Measurements from ENCODE around the gene PXDC1.
A peak's percentile ranks its signal among the peaks of the same experiment; 100 is the strongest.

PXDC1 gene

GRCh38 chr6:3753228-3753835, 1.8 kb upstream of the PXDC1 start:
- no peaks in the 10 kb centered on the region for H3K36me3 ChIP-seq (ENCODE audit: control insufficient read depth, insufficient read depth, low read length)
- H3K27me3 ChIP-seq (ENCODE audit: control insufficient read depth, insufficient read depth, low read length, poor library complexity, severe bottlenecking), result peaks cover 58% of the 10 kb centered on the region
- no peaks in the 10 kb centered on the region for H3K9me3 ChIP-seq (ENCODE audit: control insufficient read depth, low read length)
- 84 to 90% methylated on average over 10 of the region's 10 CpGs for WGBS, 2 experiments
- no peak overlapping the region for H3K27ac ChIP-seq (ENCODE audit: insufficient read depth, low read depth, low read length, poor library complexity, severe bottlenecking)
- no peak overlapping the region for H3K4me3 ChIP-seq (ENCODE audit: insufficient read depth, low read depth, low read length)
- peaks cover 17% of the 10 kb centered on the region for H3K4me1 ChIP-seq (ENCODE audit: control insufficient read depth, insufficient read depth, low read length)

- 53 to 60% methylated on average over 18 to 21 of the region's 22 CpGs for WGBS, 2 experiments
- Histone ChIP-seq H3K36me3 (ENCODE audit: control insufficient read depth, insufficient read depth, low read length) (no peaks in the 10 kb centered on the region), H3K9me3 (ENCODE audit: control insufficient read depth, low read length) (no peaks in the 10 kb centered on the region), H3K4me3 (ENCODE audit: insufficient read depth, low read depth, low read length) (peak overlapping the region; percentile 47), H3K27ac (ENCODE audit: insufficient read depth, low read depth, low read length, poor library complexity, severe bottlenecking) (no peak overlapping the region), H3K4me1 (ENCODE audit: control insufficient read depth, insufficient read depth, low read length) (peaks cover 17% of the 10 kb centered on the region), H3K27me3 (ENCODE audit: control insufficient read depth, insufficient read depth, low read length, poor library complexity, severe bottlenecking) (peaks cover 58% of the 10 kb centered on the region)
These were observed 1.2 kb upstream of the PXDC1 start for GRCh38 chr6:3752531-3753227.

- Histone ChIP-seq H3K36me3 (ENCODE audit: control insufficient read depth, insufficient read depth, low read length) (no peaks in the 10 kb centered on the region), H3K27me3 (ENCODE audit: control insufficient read depth, insufficient read depth, low read length, poor library complexity, severe bottlenecking) (peaks cover 58% of the 10 kb centered on the region), H3K27ac (ENCODE audit: insufficient read depth, low read depth, low read length, poor library complexity, severe bottlenecking) (no peak overlapping the region), H3K4me1 (ENCODE audit: control insufficient read depth, insufficient read depth, low read length) (peaks cover 17% of the 10 kb centered on the region), H3K9me3 (ENCODE audit: control insufficient read depth, low read length) (no peaks in the 10 kb centered on the region), H3K4me3 (ENCODE audit: insufficient read depth, low read depth, low read length) (peak overlapping the region; percentile 47)
- WGBS, 2 experiments, result 2% methylated on average over 104 of the region's 104 CpGs
These were observed 417 bp upstream of the PXDC1 start for GRCh38 chr6:3751730-3752530.

GRCh38 chr6:3750317-3751076, 1.0 kb downstream of the PXDC1 start:
- Histone ChIP-seq H3K4me1 (ENCODE audit: control insufficient read depth, insufficient read depth, low read length) (peaks cover 7% of the 10 kb centered on the region), H3K4me3 (ENCODE audit: insufficient read depth, low read depth, low read length) (peak overlapping the region; percentile 47), H3K27ac (ENCODE audit: insufficient read depth, low read depth, low read length, poor library complexity, severe bottlenecking) (no peak overlapping the region), H3K36me3 (ENCODE audit: control insufficient read depth, insufficient read depth, low read length) (no peaks in the 10 kb centered on the region), H3K27me3 (ENCODE audit: control insufficient read depth, insufficient read depth, low read length, poor library complexity, severe bottlenecking) (peaks cover 58% of the 10 kb centered on the region), H3K9me3 (ENCODE audit: control insufficient read depth, low read length) (no peaks in the 10 kb centered on the region)
- WGBS, 2 experiments, result 1% methylated on average over 74 of the region's 74 CpGs

GRCh38 chr6:3749977-3750316, 1.6 kb downstream of the PXDC1 start:
- Histone ChIP-seq H3K4me3 (ENCODE audit: insufficient read depth, low read depth, low read length) (peak overlapping the region; percentile 47), H3K27me3 (ENCODE audit: control insufficient read depth, insufficient read depth, low read length, poor library complexity, severe bottlenecking) (peaks cover 58% of the 10 kb centered on the region), H3K9me3 (ENCODE audit: control insufficient read depth, low read length) (no peaks in the 10 kb centered on the region), H3K36me3 (ENCODE audit: control insufficient read depth, insufficient read depth, low read length) (no peaks in the 10 kb centered on the region), H3K4me1 (ENCODE audit: control insufficient read depth, insufficient read depth, low read length) (peaks cover 7% of the 10 kb centered on the region), H3K27ac (ENCODE audit: insufficient read depth, low read depth, low read length, poor library complexity, severe bottlenecking) (no peak overlapping the region)
- 58 to 60% methylated on average over 7 of the region's 7 CpGs for WGBS, 2 experiments

GRCh38 chr6:3749067-3749841, 2.3 kb downstream of the PXDC1 start:
- Histone ChIP-seq H3K27me3 (ENCODE audit: control insufficient read depth, insufficient read depth, low read length, poor library complexity, severe bottlenecking) (peaks cover 56% of the 10 kb centered on the region), H3K4me1 (ENCODE audit: control insufficient read depth, insufficient read depth, low read length) (peaks cover 7% of the 10 kb centered on the region), H3K27ac (ENCODE audit: insufficient read depth, low read depth, low read length, poor library complexity, severe bottlenecking) (no peak overlapping the region), H3K9me3 (ENCODE audit: control insufficient read depth, low read length) (no peaks in the 10 kb centered on the region), H3K4me3 (ENCODE audit: insufficient read depth, low read depth, low read length) (no peak overlapping the region), H3K36me3 (ENCODE audit: control insufficient read depth, insufficient read depth, low read length) (no peaks in the 10 kb centered on the region)
- WGBS, 2 experiments, result 82 to 83% methylated on average over 24 of the region's 24 CpGs

GRCh38 chr6:3748208-3749066, 3.1 kb downstream of the PXDC1 start:
- H3K9me3 ChIP-seq (ENCODE audit: control insufficient read depth, low read length), result no peaks in the 10 kb centered on the region
- WGBS, 2 experiments, result 44 to 45% methylated on average over 11 to 12 of the region's 12 CpGs
- peaks cover 7% of the 10 kb centered on the region for H3K4me1 ChIP-seq (ENCODE audit: control insufficient read depth, insufficient read depth, low read length)
- no peak overlapping the region for H3K4me3 ChIP-seq (ENCODE audit: insufficient read depth, low read depth, low read length)
- no peaks in the 10 kb centered on the region for H3K36me3 ChIP-seq (ENCODE audit: control insufficient read depth, insufficient read depth, low read length)
- H3K27me3 ChIP-seq (ENCODE audit: control insufficient read depth, insufficient read depth, low read length, poor library complexity, severe bottlenecking), result peaks cover 47% of the 10 kb centered on the region
- H3K27ac ChIP-seq (ENCODE audit: insufficient read depth, low read depth, low read length, poor library complexity, severe bottlenecking), result no peak overlapping the region

GRCh38 chr6:3747100-3747737, 4.3 kb downstream of the PXDC1 start:
- no peaks in the 10 kb centered on the region for H3K36me3 ChIP-seq (ENCODE audit: control insufficient read depth, insufficient read depth, low read length)
- H3K4me3 ChIP-seq (ENCODE audit: insufficient read depth, low read depth, low read length), result no peak overlapping the region
- peaks cover 10% of the 10 kb centered on the region for H3K4me1 ChIP-seq (ENCODE audit: control insufficient read depth, insufficient read depth, low read length)
- peaks cover 37% of the 10 kb centered on the region for H3K27me3 ChIP-seq (ENCODE audit: control insufficient read depth, insufficient read depth, low read length, poor library complexity, severe bottlenecking)
- WGBS, 2 experiments, result 92% methylated on average over 11 of the region's 12 CpGs
- no peak overlapping the region for H3K27ac ChIP-seq (ENCODE audit: insufficient read depth, low read depth, low read length, poor library complexity, severe bottlenecking)
- no peaks in the 10 kb centered on the region for H3K9me3 ChIP-seq (ENCODE audit: control insufficient read depth, low read length)

Measured in ectodermal cell (in vitro differentiated cells).